ENCODE results near the gene BCDIN3D. TPM values are rescaled to one million over a fixed set of nuclear protein-coding genes. Genes with fewer than 3 reads are reported as not detected.
"Not testable (repeated sequence)": the region's sequence is repeated elsewhere in the genome, so short reads cannot be mapped to it uniquely, and the experiment has no call there.

The BCDIN3D gene
- total RNA-seq, 1 donor from 2014 or later, result 3.8 TPM

DNA sequence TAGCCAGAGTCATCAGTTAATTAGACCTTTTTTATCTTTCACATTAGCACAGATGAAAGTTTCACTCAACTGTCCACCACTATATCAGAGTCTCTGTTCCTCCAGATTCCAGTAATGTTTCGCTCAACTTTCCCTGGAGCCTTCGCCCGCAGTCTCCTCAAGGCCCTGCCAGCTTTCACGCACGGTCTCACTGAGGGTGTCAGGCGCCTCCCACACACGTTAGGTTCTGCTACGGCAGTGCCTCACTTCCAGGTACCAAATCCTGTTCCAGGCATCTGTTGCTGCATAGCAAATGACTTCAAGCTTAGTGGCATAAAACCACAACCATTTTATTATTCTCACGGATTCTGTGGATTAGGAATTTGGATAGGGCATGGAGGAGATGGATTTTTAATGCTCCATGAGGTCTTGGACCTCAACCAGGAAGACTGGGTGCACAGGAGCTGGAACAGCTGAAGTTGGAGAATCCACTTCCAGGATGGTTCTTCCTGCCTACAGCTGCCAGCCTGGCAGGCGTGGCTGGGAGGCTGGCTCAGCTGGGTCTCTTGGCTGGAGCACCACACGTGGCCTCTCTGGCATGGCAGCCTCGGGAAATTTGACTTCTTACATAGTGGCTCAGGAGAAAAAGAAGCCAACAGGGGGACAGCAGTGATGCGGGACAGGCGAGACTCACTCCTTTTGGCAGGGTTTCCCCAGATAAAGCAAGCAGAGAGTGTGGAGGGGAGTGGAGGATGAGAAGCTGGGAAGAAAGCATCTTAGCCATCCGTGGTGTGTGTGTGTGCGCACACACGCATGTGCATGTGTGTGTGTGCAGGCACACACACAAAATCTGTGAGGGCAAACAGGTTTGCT, 21.3 kb upstream of the BCDIN3D start:
- H3K4me1 Mint-ChIP-seq, result peaks cover 10% of the 10 kb centered on the region
- no peaks in the 10 kb centered on the region for H3K79me2 ChIP-seq (ENCODE audit: low read depth)
- no peaks in the 10 kb centered on the region for H3F3A ChIP-seq (ENCODE audit: low read depth)
- no peak for TF ChIP-seq EZH2phosphoT487 (IDR thresholded peaks at IDR 0.05)
- TF ChIP-seq, protein P1, sequence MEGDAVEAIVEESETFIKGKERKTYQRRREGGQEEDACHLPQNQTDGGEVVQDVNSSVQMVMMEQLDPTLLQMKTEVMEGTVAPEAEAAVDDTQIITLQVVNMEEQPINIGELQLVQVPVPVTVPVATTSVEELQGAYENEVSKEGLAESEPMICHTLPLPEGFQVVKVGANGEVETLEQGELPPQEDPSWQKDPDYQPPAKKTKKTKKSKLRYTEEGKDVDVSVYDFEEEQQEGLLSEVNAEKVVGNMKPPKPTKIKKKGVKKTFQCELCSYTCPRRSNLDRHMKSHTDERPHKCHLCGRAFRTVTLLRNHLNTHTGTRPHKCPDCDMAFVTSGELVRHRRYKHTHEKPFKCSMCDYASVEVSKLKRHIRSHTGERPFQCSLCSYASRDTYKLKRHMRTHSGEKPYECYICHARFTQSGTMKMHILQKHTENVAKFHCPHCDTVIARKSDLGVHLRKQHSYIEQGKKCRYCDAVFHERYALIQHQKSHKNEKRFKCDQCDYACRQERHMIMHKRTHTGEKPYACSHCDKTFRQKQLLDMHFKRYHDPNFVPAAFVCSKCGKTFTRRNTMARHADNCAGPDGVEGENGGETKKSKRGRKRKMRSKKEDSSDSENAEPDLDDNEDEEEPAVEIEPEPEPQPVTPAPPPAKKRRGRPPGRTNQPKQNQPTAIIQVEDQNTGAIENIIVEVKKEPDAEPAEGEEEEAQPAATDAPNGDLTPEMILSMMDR (IDR thresholded peaks at IDR 0.05), result no peak
- TF ChIP-seq EZH2 (IDR thresholded peaks at IDR 0.05), result no peak
- DNase-seq (ENCODE audit: low spot score), result no peak
- H3K27ac Mint-ChIP-seq, result no peak overlapping the region
- H3K4me1 ChIP-seq, result no peaks in the 10 kb centered on the region
- H3K4me3 ChIP-seq, result no peak overlapping the region
- no peak overlapping the region for H3K9ac ChIP-seq
- no peak overlapping the region for H3K27ac ChIP-seq
- H3K36me3 Mint-ChIP-seq, result no peaks in the 10 kb centered on the region
- no peak overlapping the region for H3K4me2 ChIP-seq
- H4K20me1 ChIP-seq (ENCODE audit: low read depth), result no peaks in the 10 kb centered on the region
- H3K36me3 ChIP-seq, result no peaks in the 10 kb centered on the region
- peaks cover 8% of the 10 kb centered on the region for H3K9me3 Mint-ChIP-seq
- no peaks in the 10 kb centered on the region for H3K27me3 ChIP-seq
- no peaks in the 10 kb centered on the region for H3K9me3 ChIP-seq (ENCODE audit: low read depth)
- H2AFZ ChIP-seq (replicated peaks), result no peak overlapping the region
- no peak overlapping the region for H3K4me3 Mint-ChIP-seq
- peaks cover 11% of the 10 kb centered on the region for H3K27me3 Mint-ChIP-seq (ENCODE audit: insufficient read depth, low read depth)

- not testable (repeated sequence) for H3K9me3 Mint-ChIP-seq; H3K27me3 ChIP-seq; H3K4me3 Mint-ChIP-seq; H3K9me3 ChIP-seq (ENCODE audit: low read depth); H3K79me2 ChIP-seq (ENCODE audit: low read depth); H3K27ac Mint-ChIP-seq; H3K4me1 Mint-ChIP-seq; H3K4me3 ChIP-seq; H4K20me1 ChIP-seq (ENCODE audit: low read depth); H2AFZ ChIP-seq (replicated peaks); H3K9ac ChIP-seq; H3K4me1 ChIP-seq; H3K27ac ChIP-seq; H3K27me3 Mint-ChIP-seq (ENCODE audit: insufficient read depth, low read depth); H3K4me2 ChIP-seq; H3F3A ChIP-seq (ENCODE audit: low read depth); DNase-seq (ENCODE audit: low spot score); H3K36me3 ChIP-seq; H3K36me3 Mint-ChIP-seq
Measured at GRCh38 chr12:49860921-49861320, 18.0 kb upstream of the BCDIN3D start.

GRCh38 chr12:49855890-49856289, 13.0 kb upstream of the BCDIN3D start:
- not testable (repeated sequence) for H3K79me2 ChIP-seq (ENCODE audit: low read depth); H3K4me3 ChIP-seq; DNase-seq (ENCODE audit: low spot score); H3F3A ChIP-seq (ENCODE audit: low read depth); H3K4me1 Mint-ChIP-seq; H3K4me3 Mint-ChIP-seq; H3K27me3 Mint-ChIP-seq (ENCODE audit: insufficient read depth, low read depth); H3K36me3 ChIP-seq; H3K27me3 ChIP-seq; H3K9ac ChIP-seq; H3K4me2 ChIP-seq; H3K36me3 Mint-ChIP-seq; H3K27ac ChIP-seq; H3K9me3 ChIP-seq (ENCODE audit: low read depth); H2AFZ ChIP-seq (replicated peaks); H3K4me1 ChIP-seq; H3K27ac Mint-ChIP-seq; H4K20me1 ChIP-seq (ENCODE audit: low read depth)
- peaks cover 12% of the 10 kb centered on the region for H3K9me3 Mint-ChIP-seq

GRCh38 chr12:49854976-49855375, 12.1 kb upstream of the BCDIN3D start:
- H3K4me1 ChIP-seq, result no peaks in the 10 kb centered on the region
- no peaks in the 10 kb centered on the region for H3K9me3 ChIP-seq (ENCODE audit: low read depth)
- H3K27ac ChIP-seq, result no peak overlapping the region
- peaks cover 6% of the 10 kb centered on the region for H3K27me3 ChIP-seq
- TF ChIP-seq EZH2 (IDR thresholded peaks at IDR 0.05) (no peak), EZH2phosphoT487 (IDR thresholded peaks at IDR 0.05) (no peak)
- TF ChIP-seq, protein P1 (IDR thresholded peaks at IDR 0.05), result no peak
- H3K4me2 ChIP-seq, result no peak overlapping the region
- Mint-ChIP-seq H3K4me3 (no peak overlapping the region), H3K27me3 (ENCODE audit: insufficient read depth, low read depth) (peaks cover 7% of the 10 kb centered on the region), H3K9me3 (peaks cover 9% of the 10 kb centered on the region), H3K4me1 (peaks cover 3% of the 10 kb centered on the region), H3K27ac (no peak overlapping the region), H3K36me3 (no peaks in the 10 kb centered on the region)
- no peak overlapping the region for H3K4me3 ChIP-seq
- H2AFZ ChIP-seq (replicated peaks), result no peak overlapping the region
- DNase-seq (ENCODE audit: low spot score), result no peak
- H3K9ac ChIP-seq, result no peak overlapping the region
- no peaks in the 10 kb centered on the region for H4K20me1 ChIP-seq (ENCODE audit: low read depth)
- H3K36me3 ChIP-seq, result no peaks in the 10 kb centered on the region
- peaks cover 3% of the 10 kb centered on the region for H3F3A ChIP-seq (ENCODE audit: low read depth)
- H3K79me2 ChIP-seq (ENCODE audit: low read depth), result no peaks in the 10 kb centered on the region
